Measurements from ENCODE around the gene AFAP1L1.

Gene AFAP1L1

DNA sequence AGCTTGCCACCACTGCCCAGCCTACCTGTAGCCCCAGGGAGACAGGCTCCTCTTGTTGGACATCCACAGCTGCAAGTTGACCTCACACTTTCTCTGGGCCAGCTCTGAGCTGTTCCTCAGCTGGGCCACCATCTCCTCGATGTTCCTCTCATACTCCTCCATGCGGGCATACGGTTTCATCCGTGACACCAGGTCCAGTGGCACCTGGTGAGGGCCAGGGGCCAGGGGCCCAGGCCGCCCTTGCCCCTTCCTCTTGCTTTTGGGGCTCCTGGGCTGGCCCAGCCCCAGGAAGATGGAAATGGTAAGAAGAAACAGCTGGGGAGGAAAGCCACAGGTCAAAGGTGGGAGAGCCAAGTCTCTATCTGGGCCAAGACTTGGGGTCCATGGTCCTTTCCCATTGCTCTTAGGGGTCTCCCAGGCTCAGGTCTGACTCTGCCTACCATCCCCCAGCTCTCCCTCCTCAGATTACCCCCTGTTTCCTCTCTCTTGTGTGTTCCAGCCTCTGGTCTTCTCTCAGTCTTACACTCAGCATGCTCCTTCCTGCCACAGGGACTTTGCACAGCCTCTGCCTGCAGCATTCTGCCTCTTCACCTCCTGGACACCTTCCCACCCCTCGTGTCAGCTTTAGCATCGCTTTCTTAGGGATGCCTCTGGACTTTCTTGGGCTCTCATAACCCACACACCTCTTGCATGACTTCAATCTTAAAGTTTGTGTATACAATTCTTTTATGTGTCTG is 105.2 kb downstream of the AFAP1L1 start:
- TF ChIP-seq, protein P1, sequence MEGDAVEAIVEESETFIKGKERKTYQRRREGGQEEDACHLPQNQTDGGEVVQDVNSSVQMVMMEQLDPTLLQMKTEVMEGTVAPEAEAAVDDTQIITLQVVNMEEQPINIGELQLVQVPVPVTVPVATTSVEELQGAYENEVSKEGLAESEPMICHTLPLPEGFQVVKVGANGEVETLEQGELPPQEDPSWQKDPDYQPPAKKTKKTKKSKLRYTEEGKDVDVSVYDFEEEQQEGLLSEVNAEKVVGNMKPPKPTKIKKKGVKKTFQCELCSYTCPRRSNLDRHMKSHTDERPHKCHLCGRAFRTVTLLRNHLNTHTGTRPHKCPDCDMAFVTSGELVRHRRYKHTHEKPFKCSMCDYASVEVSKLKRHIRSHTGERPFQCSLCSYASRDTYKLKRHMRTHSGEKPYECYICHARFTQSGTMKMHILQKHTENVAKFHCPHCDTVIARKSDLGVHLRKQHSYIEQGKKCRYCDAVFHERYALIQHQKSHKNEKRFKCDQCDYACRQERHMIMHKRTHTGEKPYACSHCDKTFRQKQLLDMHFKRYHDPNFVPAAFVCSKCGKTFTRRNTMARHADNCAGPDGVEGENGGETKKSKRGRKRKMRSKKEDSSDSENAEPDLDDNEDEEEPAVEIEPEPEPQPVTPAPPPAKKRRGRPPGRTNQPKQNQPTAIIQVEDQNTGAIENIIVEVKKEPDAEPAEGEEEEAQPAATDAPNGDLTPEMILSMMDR (IDR thresholded peaks at IDR 0.05; ENCODE audit: control extremely low read depth, extremely low read depth, low read depth, missing control alignments): no peak
- ChIA-PET POLR2A (no interaction called here), CTCF (interaction anchor here (0.9 to 3.3 kb wide), 8 partner anchors 10 to 188 kb away, joined by 3 to 19 read pairs (median 4); no protein-coding TSS in a partner anchor)
- DNase-seq (ENCODE audit: extremely low spot score): no peak

DNA sequence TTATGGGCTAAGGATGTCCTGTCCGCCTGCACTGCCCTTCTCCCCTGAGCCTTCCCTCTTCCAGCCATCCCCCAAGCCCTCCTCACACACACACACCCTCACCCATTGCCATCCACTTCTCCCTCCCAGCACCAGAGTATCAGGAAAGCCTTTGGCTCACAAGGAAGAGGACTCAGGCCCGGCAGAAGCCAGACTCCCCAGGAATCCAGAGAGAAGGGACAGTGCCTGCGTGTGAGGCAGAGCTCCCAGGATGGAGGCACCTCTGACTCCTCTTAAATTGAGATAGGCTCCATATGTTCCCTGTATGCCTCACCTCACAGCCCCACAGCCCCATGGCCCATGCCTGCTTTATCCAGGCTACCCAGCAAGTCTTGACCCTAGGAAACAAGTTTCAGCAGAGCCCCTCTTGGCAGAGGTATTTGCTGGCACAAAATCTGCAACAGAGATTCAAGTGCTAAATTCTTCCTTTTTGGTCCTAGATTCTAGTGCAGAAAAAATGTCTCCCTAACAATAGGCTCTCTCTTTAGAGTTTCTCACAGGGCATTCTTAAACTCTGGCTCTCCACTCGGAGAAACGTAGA is 106.7 kb downstream of the AFAP1L1 start:
- TF ChIP-seq, protein P1 (IDR thresholded peaks at IDR 0.05; ENCODE audit: control extremely low read depth, extremely low read depth, low read depth, missing control alignments): no peak
- ChIA-PET CTCF (interaction anchor here (5.9 kb wide), 1 partner anchor 8 kb away, joined by 81 read pairs; no protein-coding TSS in a partner anchor), POLR2A (no interaction called here)
- DNase-seq (ENCODE audit: extremely low spot score): no peak

- TF ChIP-seq, protein P1 (IDR thresholded peaks at IDR 0.05; ENCODE audit: control extremely low read depth, extremely low read depth, low read depth, missing control alignments): no peak
- no peak for DNase-seq (ENCODE audit: extremely low spot score)
- ChIA-PET POLR2A (no interaction called here), CTCF (interaction anchor here (1.3 to 6.4 kb wide), 4 partner anchors 9 to 187 kb away, joined by 4 to 81 read pairs (median 38); no protein-coding TSS in a partner anchor)
Measured at GRCh38 chr5:149379177-149379761, 107.6 kb downstream of the AFAP1L1 start, which contains the start of gene IL17B. TSS of gene IL17B (minus strand) at chr5:149379292. CDS start at chr5:149379225, 67 bp downstream.

DNA sequence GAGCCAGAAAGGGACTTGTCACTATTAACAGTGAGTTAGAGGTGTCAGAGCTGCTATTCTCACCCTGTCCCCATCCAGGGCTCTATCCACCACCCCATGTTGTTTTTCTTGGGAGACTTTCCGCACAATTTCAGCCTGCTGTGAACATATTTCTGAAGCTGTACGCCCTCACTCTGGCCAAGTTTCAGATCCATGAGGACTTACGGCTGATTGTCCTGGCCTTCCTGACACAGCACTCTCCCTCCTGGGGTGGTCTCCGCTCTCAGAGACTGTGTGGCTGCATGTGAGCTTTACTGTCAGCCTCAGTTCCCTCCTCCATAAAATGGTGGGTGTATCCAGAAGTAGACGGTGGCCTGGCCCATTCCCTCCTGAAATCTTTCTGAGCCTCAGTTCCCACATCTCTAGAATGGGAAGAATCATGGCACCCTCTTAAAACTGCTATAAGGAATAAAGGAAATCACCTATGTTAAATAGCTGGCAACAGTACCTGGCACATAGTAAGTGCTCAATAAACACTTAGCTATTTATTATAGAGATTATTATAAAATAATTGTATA is 108.2 kb downstream of the AFAP1L1 start:
- POLR2A ChIA-PET: no interaction called here
- CTCF ChIA-PET: interaction anchor here (1.3 to 6.4 kb wide), 4 partner anchors 10 to 186 kb away, joined by 4 to 81 read pairs (median 38); no protein-coding TSS in a partner anchor
- TF ChIP-seq, protein P1 (IDR thresholded peaks at IDR 0.05; ENCODE audit: control extremely low read depth, extremely low read depth, low read depth, missing control alignments): no peak
- no peak for DNase-seq (ENCODE audit: extremely low spot score)

- CTCF ChIA-PET: interaction anchor here (0.8 to 6.4 kb wide), 17 partner anchors 11 to 610 kb away, joined by 3 to 81 read pairs (median 4); partner anchors contain the start of gene GRPEL2
- DNase-seq (ENCODE audit: extremely low spot score): no peak
- TF ChIP-seq, protein P1 (IDR thresholded peaks at IDR 0.05; ENCODE audit: control extremely low read depth, extremely low read depth, low read depth, missing control alignments): no peak
- POLR2A ChIA-PET: no interaction called here
Measured at GRCh38 chr5:149380466-149381121, 108.9 kb downstream of the AFAP1L1 start.
